Middle frontal gyrus (tissue), 1 donor: ENCODE measurements around the gene AHNAK.
A peak's percentile ranks its signal among the peaks of the same experiment; 100 is the strongest.
"Not testable (repeated sequence)": the region's sequence is repeated elsewhere in the genome, so short reads cannot be mapped to it uniquely, and the experiment has no call there.

Experiments
- DNase-seq: peaks from one replicate; pipeline ENCODE4 v3.0.0-alpha.2; 2015; ENCODE audit warnings: low spot score; ENCODE audit errors: extremely low spot score

Gene AHNAK, protein sequence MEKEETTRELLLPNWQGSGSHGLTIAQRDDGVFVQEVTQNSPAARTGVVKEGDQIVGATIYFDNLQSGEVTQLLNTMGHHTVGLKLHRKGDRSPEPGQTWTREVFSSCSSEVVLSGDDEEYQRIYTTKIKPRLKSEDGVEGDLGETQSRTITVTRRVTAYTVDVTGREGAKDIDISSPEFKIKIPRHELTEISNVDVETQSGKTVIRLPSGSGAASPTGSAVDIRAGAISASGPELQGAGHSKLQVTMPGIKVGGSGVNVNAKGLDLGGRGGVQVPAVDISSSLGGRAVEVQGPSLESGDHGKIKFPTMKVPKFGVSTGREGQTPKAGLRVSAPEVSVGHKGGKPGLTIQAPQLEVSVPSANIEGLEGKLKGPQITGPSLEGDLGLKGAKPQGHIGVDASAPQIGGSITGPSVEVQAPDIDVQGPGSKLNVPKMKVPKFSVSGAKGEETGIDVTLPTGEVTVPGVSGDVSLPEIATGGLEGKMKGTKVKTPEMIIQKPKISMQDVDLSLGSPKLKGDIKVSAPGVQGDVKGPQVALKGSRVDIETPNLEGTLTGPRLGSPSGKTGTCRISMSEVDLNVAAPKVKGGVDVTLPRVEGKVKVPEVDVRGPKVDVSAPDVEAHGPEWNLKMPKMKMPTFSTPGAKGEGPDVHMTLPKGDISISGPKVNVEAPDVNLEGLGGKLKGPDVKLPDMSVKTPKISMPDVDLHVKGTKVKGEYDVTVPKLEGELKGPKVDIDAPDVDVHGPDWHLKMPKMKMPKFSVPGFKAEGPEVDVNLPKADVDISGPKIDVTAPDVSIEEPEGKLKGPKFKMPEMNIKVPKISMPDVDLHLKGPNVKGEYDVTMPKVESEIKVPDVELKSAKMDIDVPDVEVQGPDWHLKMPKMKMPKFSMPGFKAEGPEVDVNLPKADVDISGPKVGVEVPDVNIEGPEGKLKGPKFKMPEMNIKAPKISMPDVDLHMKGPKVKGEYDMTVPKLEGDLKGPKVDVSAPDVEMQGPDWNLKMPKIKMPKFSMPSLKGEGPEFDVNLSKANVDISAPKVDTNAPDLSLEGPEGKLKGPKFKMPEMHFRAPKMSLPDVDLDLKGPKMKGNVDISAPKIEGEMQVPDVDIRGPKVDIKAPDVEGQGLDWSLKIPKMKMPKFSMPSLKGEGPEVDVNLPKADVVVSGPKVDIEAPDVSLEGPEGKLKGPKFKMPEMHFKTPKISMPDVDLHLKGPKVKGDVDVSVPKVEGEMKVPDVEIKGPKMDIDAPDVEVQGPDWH (N-terminal part only)

GRCh38 chr11:62546244-62546928 is at the start of gene AHNAK:
Gene AHNAK, minus strand, starts transcription at chr11:62546806. Its CDS starts 10,708 bp downstream, at chr11:62536098.
- no peak for DNase-seq

GRCh38 chr11:62595124-62595523 is 48.5 kb upstream of the AHNAK start:
- DNase-seq, result no peak

DNA sequence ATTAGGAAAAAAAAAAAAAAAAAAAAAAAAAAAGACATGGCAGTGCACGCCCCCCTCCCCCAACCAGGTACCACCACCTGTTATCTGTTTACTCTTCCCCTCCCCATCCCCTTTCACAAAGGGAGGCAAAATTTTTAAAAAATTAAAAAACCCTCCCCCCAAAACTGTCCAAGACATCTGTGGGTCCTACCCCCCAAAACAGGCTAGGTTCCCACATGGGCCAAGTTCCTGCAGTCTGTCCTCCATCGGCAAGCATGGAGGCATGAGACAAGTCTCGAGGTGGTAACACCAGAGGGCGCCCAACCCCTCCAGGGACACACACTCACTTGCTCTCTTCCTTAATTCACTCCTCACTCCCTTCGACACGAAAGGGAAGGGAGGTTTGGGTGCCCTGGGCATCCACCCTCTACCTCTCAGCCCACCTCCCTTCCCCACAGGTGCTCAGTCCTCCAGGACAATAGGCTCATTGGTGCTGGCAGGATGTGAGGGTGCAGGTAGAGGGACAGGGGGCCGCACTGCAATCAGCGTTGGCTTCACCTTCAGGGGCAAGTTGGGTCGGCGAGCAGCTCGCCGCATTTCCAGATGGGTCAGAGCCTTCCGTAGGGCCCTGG is 46.9 kb upstream of the AHNAK start:
- no peak for DNase-seq

- no peak for DNase-seq
Observed at GRCh38 chr11:62592989-62593421, 46.4 kb upstream of the AHNAK start.

GRCh38 chr11:62592146-62592815 is 45.7 kb upstream of the AHNAK start:
- no peak for DNase-seq

DNA sequence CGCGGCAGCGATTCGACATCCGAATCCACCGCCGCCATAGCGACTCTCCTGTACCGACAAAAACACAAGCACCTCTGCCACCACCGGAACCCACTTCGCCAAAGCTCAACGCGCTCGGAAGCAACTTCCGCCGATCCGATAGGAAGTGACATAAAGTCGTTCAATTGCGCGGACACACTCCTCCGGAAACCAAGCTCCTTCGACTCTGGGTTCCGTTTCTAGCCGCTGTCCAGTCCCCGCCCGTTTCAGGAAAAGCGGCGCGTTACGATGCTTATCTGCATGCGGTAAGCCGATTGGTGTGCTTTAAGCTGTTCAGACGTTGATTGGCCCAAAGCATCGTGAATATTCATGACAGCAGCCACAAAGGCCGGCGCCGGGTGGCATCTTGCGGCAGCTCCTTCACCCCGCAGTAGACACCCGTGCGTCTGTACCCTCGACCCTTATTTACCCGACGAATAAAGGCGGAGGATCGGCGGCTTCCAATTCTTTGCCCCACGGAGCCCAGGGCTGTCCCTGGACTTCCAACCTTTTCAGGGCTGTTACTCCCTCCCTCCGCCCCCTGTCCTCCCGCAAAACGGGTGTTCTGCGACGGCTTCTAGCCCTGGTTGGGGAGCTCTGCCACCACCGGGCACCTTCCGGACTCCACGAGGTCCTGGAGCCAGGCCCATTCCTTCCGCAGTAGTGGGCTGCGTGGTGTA is 45.0 kb upstream of the AHNAK start, which contains the start of gene TUT1:
Gene TUT1, minus strand, starts transcription at position 76 of the 698 bp plus-strand sequence. Its CDS starts 38 bp downstream, at position 38.
- DNase-seq, result peak; percentile 100

- no peak for DNase-seq
Observed at GRCh38 chr11:62588966-62589637, 42.5 kb upstream of the AHNAK start.

DNA sequence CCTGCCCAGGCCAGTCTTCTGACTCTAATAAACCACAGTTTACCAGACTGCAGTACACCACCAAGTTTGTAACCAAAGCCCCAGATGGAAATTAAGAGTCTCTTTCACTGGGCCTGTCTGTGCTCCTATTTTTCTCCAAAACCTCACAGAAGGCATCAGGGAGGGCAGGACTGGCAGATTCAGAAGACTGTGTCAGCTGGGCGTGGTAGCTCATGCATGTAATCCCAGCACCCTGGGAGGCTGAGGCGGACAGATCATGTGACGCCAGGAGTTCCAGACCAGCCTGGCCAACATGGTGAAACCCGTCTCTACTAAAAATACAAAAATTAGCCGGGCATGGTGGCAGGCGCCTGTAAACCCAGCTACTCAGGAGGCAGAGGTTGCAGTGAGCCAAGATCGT is 38.8 kb upstream of the AHNAK start:
- DNase-seq, result not testable (repeated sequence)

DNA sequence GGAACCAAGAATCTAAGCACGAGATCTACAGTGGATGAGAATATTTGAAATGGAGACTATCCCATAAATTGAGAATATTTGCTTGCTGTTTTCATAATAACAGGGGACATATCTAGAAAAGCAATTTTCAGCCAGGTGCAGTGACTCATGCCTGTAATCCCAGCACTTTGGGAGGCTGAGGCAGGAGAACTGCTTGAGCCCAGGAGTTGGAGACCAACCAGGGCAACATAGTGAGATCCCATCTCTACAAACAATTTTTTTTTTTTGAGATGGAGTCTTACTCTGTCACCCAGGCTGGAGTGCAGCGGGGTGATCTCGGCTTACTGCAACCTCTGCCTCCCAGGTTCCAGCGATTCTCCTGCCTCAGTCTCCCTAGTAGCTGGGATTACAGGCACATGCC is 35.1 kb upstream of the AHNAK start:
- DNase-seq, result not testable (repeated sequence)

DNA sequence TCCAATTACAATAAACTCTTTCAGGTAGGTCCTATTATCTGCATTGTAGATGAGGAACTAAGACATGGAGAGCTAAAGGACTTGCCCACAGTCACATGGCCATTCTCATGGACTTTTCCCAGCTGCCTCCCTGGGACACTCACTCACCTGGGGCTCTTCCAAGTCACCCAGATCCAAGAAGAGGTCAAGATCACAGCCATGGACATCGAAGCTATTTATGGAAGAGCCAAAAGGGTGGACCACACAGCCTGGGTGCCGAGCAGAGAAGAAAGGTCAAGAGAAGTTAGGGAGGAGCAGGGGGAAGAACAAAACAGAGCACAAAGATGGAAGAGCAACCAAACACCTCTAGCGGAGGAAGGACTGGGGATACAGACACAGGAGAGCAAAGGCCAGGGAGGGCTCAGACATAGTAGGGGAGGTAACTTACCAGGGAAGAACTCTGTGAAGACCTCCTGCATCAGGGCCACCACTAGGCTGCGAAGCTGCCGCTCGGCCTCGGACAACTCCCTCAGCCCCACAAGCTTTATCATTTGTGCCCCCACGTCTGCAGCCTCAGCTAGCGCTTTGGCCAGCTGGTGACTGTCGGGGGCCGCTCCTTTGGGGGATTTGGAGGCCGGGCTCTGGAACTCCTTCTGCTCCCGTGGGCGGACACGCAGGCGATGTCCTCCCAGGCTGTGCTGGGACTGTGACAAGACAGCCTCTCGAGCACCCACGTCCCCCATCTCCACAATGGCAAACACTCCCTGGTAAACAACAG is 34.5 kb upstream of the AHNAK start:
- DNase-seq, result no peak

GRCh38 chr11:62579252-62579651 is 32.6 kb upstream of the AHNAK start:
- no peak for DNase-seq

DNA sequence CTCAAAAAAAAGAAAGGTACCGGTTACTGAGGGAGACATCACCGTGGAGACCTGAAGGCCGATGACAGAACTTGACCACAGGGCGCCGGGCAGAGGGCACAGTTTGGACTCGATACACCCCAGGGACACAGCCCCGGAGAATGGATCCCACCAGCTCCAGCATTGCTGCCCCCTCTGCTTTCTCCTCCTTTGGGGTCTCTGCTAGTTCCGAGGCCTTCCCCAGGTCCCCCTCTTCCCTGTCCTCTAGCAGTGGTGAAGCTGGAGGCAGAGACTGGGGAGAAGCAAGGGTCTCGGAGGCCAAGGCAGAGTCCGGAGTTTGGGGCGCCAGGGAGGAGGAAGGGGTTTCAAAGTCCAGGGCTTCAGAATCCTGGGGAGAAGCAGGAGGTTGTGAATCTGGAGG is 31.9 kb upstream of the AHNAK start:
- no peak for DNase-seq

GRCh38 chr11:62577046-62577714 is 30.6 kb upstream of the AHNAK start:
- no peak for DNase-seq

- DNase-seq, result no peak
Observed at GRCh38 chr11:62575837-62576236, 29.2 kb upstream of the AHNAK start.

DNA sequence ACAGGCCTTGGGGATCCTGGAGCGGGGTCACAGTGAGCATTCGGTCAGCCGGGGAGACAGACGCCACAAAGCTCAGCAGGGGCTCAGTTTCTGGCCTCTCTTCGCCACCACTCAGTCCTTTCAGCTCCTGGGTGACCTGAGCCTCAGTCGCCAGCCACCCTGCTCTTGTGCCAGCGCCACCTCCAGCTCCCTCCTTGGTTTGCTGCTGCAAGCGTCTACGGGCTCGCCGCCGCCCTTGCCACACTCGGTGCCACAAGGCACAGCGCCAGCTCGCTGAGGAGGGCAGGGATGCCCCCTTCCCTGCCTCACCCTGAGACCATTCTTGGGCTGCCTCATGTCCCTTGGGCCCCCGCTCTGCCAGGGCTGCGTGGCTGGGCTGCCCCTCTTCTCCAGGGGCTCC is 28.6 kb upstream of the AHNAK start:
- DNase-seq, result no peak

- DNase-seq, result no peak
Observed at GRCh38 chr11:62574363-62575071, 27.9 kb upstream of the AHNAK start.
